ENCODE results near the gene PIGQ.

The PIGQ gene

GRCh38 chr16:539901-540530 lies 29.8 kb upstream of the PIGQ start:
- TF ChIP-seq PPARA (CRISPR knock-in tag; IDR thresholded peaks at IDR 0.05; ENCODE audit: borderline replicate concordance) = no peak
- TF ChIP-seq ESRRG (CRISPR knock-in tag; IDR thresholded peaks at IDR 0.05) = no peak
- TF ChIP-seq TOX (CRISPR knock-in tag; IDR thresholded peaks at IDR 0.05; ENCODE audit: borderline replicate concordance) = no peak
- no peak for TF ChIP-seq PATZ1 (CRISPR knock-in tag; IDR thresholded peaks at IDR 0.05; ENCODE audit: borderline replicate concordance)
- ATAC-seq = no peak

GRCh38 chr16:540645-541340 lies 29.0 kb upstream of the PIGQ start:
- no peak for TF ChIP-seq CREB5 (CRISPR knock-in tag; IDR thresholded peaks at IDR 0.05; ENCODE audit: low read depth)
- TF ChIP-seq ESRRG (CRISPR knock-in tag; IDR thresholded peaks at IDR 0.05) = no peak
- no peak for TF ChIP-seq ZC3H10 (CRISPR knock-in tag; IDR thresholded peaks at IDR 0.05)
- TF ChIP-seq ZNF8 (CRISPR knock-in tag; IDR thresholded peaks at IDR 0.05) = no peak
- no peak for TF ChIP-seq RARB (CRISPR knock-in tag; IDR thresholded peaks at IDR 0.05)
- no peak for TF ChIP-seq PPARA (CRISPR knock-in tag; IDR thresholded peaks at IDR 0.05; ENCODE audit: borderline replicate concordance)
- no peak for TF ChIP-seq CSDC2 (CRISPR knock-in tag; IDR thresholded peaks at IDR 0.05)
- ATAC-seq = no peak

GRCh38 chr16:543301-544164 lies 26.2 kb upstream of the PIGQ start:
- ATAC-seq = no peak
- TF ChIP-seq ZC3H10 (CRISPR knock-in tag; IDR thresholded peaks at IDR 0.05) (no peak), POU6F1 (CRISPR knock-in tag; IDR thresholded peaks at IDR 0.05; ENCODE audit: borderline replicate concordance, low read depth) (no peak)

GRCh38 chr16:544517-544916 lies 25.3 kb upstream of the PIGQ start:
- ATAC-seq = no peak

GRCh38 chr16:546909-547770 lies 22.6 kb upstream of the PIGQ start:
- ATAC-seq = no peak; the same call in 2 of the 3 replicates
- TF ChIP-seq ZNF565 (CRISPR knock-in tag; conservative IDR thresholded peaks at IDR 0.05; ENCODE audit: low read depth) (no peak), SNAI2 (CRISPR knock-in tag; IDR thresholded peaks at IDR 0.05) (no peak), CSRNP3 (CRISPR knock-in tag; IDR thresholded peaks at IDR 0.05) (no peak), OSR1 (CRISPR knock-in tag; IDR thresholded peaks at IDR 0.05) (no peak), POU6F1 (CRISPR knock-in tag; IDR thresholded peaks at IDR 0.05; ENCODE audit: borderline replicate concordance, low read depth) (no peak)

More at GRCh38 chr16:544517-544916, 25.3 kb upstream of the PIGQ start:
- no peak for TF ChIP-seq ZNF70 (CRISPR knock-in tag; IDR thresholded peaks at IDR 0.05)
- TF ChIP-seq ZC3H10 (CRISPR knock-in tag; IDR thresholded peaks at IDR 0.05) = no peak
- no peak for TF ChIP-seq ZFP30 (CRISPR knock-in tag; IDR thresholded peaks at IDR 0.05)
- TF ChIP-seq PATZ1 (CRISPR knock-in tag; IDR thresholded peaks at IDR 0.05; ENCODE audit: borderline replicate concordance) = no peak
- no peak for TF ChIP-seq ARNTL (CRISPR knock-in tag; IDR thresholded peaks at IDR 0.05; ENCODE audit: borderline replicate concordance, low read depth)
